Upper lobe of left lung (tissue), 4 donors: ENCODE results near the gene ADAMTS17.

Source experiments
- POLR2AphosphoS5 ChIP-seq, 2 donors: sonication (generic); formaldehyde crosslinking; IDR thresholded peaks; one replicate each; pipeline ENCODE4 v1.5.1; 2017; ENCODE audit warnings: antibody characterized with exemption in 2 of 2
- TF ChIP-seq, protein P1 (sequence below), 6 experiments: fragments of 450-650 bp in 4 of 6; fragments of 200-600 bp in 2 of 6; sonication (generic) in 2 of 6; IDR thresholded peaks; one replicate each; pipeline ENCODE4 v1.5.1; 2016 to 2019; ENCODE audit warnings: antibody characterized with exemption in 6 of 6

DNA sequence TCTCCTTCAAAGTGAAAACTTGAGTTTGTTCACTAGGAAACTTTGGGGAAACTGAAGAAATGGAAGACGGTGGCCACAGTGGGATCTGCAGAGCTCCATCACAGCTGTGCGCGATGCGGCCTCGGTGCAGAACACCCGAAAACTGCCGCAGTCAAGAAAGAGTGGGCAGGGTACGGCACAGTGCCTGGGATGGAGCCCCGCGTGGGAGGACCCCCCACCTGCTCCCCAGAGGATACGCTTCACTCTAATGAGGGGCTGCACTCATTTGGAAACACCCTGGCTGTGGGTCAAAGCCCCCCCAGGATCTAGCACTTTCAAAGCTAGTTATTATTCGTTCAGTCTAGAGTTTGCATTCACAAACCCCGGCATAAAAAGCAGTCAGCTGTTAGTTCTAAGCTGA, 9.5 kb downstream of the ADAMTS17 start:
- TF ChIP-seq, protein P1, sequence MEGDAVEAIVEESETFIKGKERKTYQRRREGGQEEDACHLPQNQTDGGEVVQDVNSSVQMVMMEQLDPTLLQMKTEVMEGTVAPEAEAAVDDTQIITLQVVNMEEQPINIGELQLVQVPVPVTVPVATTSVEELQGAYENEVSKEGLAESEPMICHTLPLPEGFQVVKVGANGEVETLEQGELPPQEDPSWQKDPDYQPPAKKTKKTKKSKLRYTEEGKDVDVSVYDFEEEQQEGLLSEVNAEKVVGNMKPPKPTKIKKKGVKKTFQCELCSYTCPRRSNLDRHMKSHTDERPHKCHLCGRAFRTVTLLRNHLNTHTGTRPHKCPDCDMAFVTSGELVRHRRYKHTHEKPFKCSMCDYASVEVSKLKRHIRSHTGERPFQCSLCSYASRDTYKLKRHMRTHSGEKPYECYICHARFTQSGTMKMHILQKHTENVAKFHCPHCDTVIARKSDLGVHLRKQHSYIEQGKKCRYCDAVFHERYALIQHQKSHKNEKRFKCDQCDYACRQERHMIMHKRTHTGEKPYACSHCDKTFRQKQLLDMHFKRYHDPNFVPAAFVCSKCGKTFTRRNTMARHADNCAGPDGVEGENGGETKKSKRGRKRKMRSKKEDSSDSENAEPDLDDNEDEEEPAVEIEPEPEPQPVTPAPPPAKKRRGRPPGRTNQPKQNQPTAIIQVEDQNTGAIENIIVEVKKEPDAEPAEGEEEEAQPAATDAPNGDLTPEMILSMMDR (IDR thresholded peaks at IDR 0.05): no peak
- TF ChIP-seq POLR2AphosphoS5 (IDR thresholded peaks at IDR 0.05): no peak
